OCI-LY7 (cell line): ENCODE measurements around the gene ERICH2. TPM values are rescaled to one million over a fixed set of nuclear protein-coding genes. Genes with fewer than 3 reads are reported as not detected.

Experiments
- BruUV-seq: library from RNA; stranded (reverse); fragments of 400-500 nt; replicated peaks from 2 replicates; lab custom pipeline; 2021; lab: Mats Ljungman, UMichigan
- CTCF ChIA-PET: fragments of 300-600 bp; sonication (Branson Sonifier 250); formaldehyde crosslinking; loops from one replicate; lab custom pipeline; 2022; ENCODE audit warnings: antibody characterized with exemption; ENCODE audit not compliant: unreplicated experiment; lab: Charles Lee
- POLR2A ChIA-PET: fragments of 300-600 bp; sonication (Branson Sonifier 250); formaldehyde crosslinking; loops from one replicate; lab custom pipeline; 2022; ENCODE audit warnings: antibody characterized with exemption; lab: Charles Lee
- DNase-seq: peaks from one replicate; pipeline ENCODE4 v3.0.0-alpha.2; 2015; ENCODE audit warnings: low spot score
- H2AFZ ChIP-seq: fragments of 200-600 bp; sonication (generic), shearing (Covaris generic); 2 replicates; pipeline ENCODE4 v1.6.1; 2014; ENCODE audit warnings: mild to moderate bottlenecking, antibody characterized with exemption, low read length, moderate library complexity
- H3K27ac ChIP-seq: fragments of 200-600 bp; sonication (generic); 2 replicates; pipeline ENCODE4 v1.5.1; 2014; ENCODE audit warnings: mixed run types, low read depth, mild to moderate bottlenecking, moderate library complexity, low read length, inconsistent platforms; ENCODE audit not compliant: poor library complexity, severe bottlenecking
- H3K36me3 ChIP-seq: fragments of 200-600 bp; sonication (generic); 2 replicates; pipeline ENCODE4 v1.6.1; 2014; ENCODE audit warnings: mild to moderate bottlenecking, antibody characterized with exemption, low read length, moderate library complexity, mixed read lengths; ENCODE audit not compliant: insufficient read depth
- H3K4me1 ChIP-seq: fragments of 200-600 bp; sonication (generic); 2 replicates; pipeline ENCODE4 v1.5.1; 2014; ENCODE audit warnings: mild to moderate bottlenecking, low read length; ENCODE audit not compliant: insufficient read depth, poor library complexity, severe bottlenecking
- H3K4me2 ChIP-seq: fragments of 200-600 bp; sonication (generic); 2 replicates; pipeline ENCODE4 v1.6.1; 2014; ENCODE audit warnings: mild to moderate bottlenecking, low read length
- H3K4me3 ChIP-seq: fragments of 200-600 bp; sonication (generic); 2 replicates; pipeline ENCODE4 v1.5.1; 2014; ENCODE audit warnings: mild to moderate bottlenecking, low read depth, low read length; ENCODE audit not compliant: poor library complexity, severe bottlenecking
- H3K79me2 ChIP-seq: fragments of 200-600 bp; sonication (generic); 2 replicates; pipeline ENCODE4 v1.6.1; 2016; ENCODE audit warnings: low read depth, mild to moderate bottlenecking, low read length, moderate library complexity, mixed read lengths; ENCODE audit not compliant: insufficient read depth
- H3K9me2 ChIP-seq: fragments of 200-600 bp; sonication (generic); 2 replicates; pipeline ENCODE4 v1.6.1; 2016; ENCODE audit warnings: mild to moderate bottlenecking, low read length, mixed read lengths; ENCODE audit not compliant: insufficient read depth
- H3K9me3 ChIP-seq: fragments of 200-600 bp; sonication (generic); 2 replicates; pipeline ENCODE4 v1.6.1; 2014; ENCODE audit warnings: mild to moderate bottlenecking, mixed run types, low read length, mixed read lengths
- H4K20me1 ChIP-seq: fragments of 200-600 bp; sonication (generic); 2 replicates; pipeline ENCODE4 v1.6.1; 2014; ENCODE audit warnings: mild to moderate bottlenecking, antibody characterized with exemption, low read length, moderate library complexity, mixed read lengths; ENCODE audit not compliant: insufficient read depth
- EZH2phosphoT487 ChIP-seq: fragments of 200-600 bp; sonication (generic); IDR thresholded peaks from 2 replicates; pipeline ENCODE4 v1.6.1; 2018; ENCODE audit warnings: low read depth, borderline replicate concordance, mild to moderate bottlenecking, mixed run types, antibody characterized with exemption, low read length, moderate library complexity, mixed read lengths
- intact Hi-C: fragments of 100-400 bp; cut with micrococcal nuclease; formaldehyde crosslinking; loops from one replicate; pipeline ENCODE4 v1.10.0; 2022; ENCODE audit not compliant: unreplicated experiment
- total RNA-seq, 2 experiments: library from RNA; depleted of rRNA in 1 of 2; stranded (reverse); fragments of >200 nt in 1 of 2; shearing (Covaris generic) in 1 of 2; gene quantifications; 2 replicates each; pipeline ENCODE4 v1.2.3, GENCODE V29; 2014 to 2022
- TF ChIP-seq, protein P1 (sequence below): fragments of 200-600 bp; sonication (generic); conservative IDR thresholded peaks from 2 replicates; pipeline ENCODE4 v1.5.1; 2014; ENCODE audit warnings: mild to moderate bottlenecking, antibody characterized with exemption, low read length, moderate library complexity, mixed read lengths

The ERICH2 gene
- total RNA-seq, 2 experiments from 2014 or later, result not detected

DNA sequence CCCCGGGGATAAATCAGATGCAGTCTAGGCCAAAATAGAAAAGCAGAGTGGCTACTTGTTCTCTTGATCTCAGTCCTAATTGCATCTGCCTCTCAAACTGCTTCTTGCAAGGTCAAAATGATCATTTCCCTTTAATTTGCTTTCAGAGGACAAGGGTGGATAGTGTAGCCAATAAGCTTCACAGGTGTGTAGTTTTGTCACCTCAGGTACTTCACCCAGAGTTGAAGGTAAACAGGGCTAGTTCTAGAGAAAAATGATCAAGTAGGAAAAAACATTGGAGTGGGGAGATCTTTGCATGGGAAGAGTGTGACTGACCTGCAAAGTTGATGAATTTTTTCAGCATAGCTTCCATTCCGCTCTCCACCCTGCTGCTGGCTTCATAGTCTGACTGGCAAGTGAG is 8.7 kb downstream of the ERICH2 start:
- ChIA-PET POLR2A (interaction anchor here (0.5 kb wide), 1 partner anchor 120 kb away, joined by 3 read pairs; no protein-coding TSS in a partner anchor), CTCF (no interaction called here)
- no peaks in the 10 kb centered on the region for H4K20me1 ChIP-seq
- DNase-seq, result no peak
- no peaks in the 10 kb centered on the region for H3K9me3 ChIP-seq
- H3K4me2 ChIP-seq, result no peak overlapping the region
- no peak overlapping the region for H2AFZ ChIP-seq
- no peak for TF ChIP-seq EZH2phosphoT487
- TF ChIP-seq, protein P1, sequence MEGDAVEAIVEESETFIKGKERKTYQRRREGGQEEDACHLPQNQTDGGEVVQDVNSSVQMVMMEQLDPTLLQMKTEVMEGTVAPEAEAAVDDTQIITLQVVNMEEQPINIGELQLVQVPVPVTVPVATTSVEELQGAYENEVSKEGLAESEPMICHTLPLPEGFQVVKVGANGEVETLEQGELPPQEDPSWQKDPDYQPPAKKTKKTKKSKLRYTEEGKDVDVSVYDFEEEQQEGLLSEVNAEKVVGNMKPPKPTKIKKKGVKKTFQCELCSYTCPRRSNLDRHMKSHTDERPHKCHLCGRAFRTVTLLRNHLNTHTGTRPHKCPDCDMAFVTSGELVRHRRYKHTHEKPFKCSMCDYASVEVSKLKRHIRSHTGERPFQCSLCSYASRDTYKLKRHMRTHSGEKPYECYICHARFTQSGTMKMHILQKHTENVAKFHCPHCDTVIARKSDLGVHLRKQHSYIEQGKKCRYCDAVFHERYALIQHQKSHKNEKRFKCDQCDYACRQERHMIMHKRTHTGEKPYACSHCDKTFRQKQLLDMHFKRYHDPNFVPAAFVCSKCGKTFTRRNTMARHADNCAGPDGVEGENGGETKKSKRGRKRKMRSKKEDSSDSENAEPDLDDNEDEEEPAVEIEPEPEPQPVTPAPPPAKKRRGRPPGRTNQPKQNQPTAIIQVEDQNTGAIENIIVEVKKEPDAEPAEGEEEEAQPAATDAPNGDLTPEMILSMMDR, result no peak
- no peaks in the 10 kb centered on the region for H3K9me2 ChIP-seq
- no peaks in the 10 kb centered on the region for H3K4me1 ChIP-seq
- BruUV-seq, result no TSS peak
- H3K36me3 ChIP-seq, result no peaks in the 10 kb centered on the region
- H3K4me3 ChIP-seq, result no peak overlapping the region
- intact Hi-C loops, result no loop called here
- no peaks in the 10 kb centered on the region for H3K79me2 ChIP-seq
- H3K27ac ChIP-seq, result no peak overlapping the region

DNA sequence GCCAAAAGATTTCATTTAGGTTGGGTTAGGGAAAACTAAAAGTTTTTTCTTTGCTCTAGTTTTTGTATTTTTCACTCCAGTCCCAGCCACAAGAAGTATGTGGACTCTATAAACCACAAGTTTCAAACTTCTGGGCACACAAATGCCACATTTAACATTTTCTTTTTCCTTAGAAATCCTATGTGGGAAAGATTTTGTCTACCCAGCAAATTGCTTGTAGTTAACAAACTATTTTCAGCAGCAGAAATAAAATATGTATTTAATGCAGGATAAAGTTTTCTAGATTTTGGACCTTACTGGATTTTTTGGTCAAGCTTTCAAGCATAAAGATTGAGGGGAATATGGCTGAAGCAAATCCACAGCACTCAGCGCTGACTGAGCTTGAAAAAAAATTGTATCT is 9.1 kb downstream of the ERICH2 start:
- DNase-seq, result no peak
- Histone ChIP-seq H3K4me2 (no peak overlapping the region), H4K20me1 (no peaks in the 10 kb centered on the region), H2AFZ (no peak overlapping the region), H3K36me3 (no peaks in the 10 kb centered on the region), H3K9me3 (no peaks in the 10 kb centered on the region), H3K27ac (no peak overlapping the region), H3K4me3 (no peak overlapping the region), H3K9me2 (no peaks in the 10 kb centered on the region), H3K4me1 (no peaks in the 10 kb centered on the region), H3K79me2 (no peaks in the 10 kb centered on the region)
- ChIA-PET POLR2A (interaction anchor here (0.5 to 0.8 kb wide), 3 partner anchors 11 to 1112 kb away, joined by 3 to 4 read pairs (median 3); no protein-coding TSS in a partner anchor), CTCF (no interaction called here)
- no TSS peak for BruUV-seq
- TF ChIP-seq, protein P1, result no peak
- no peak for TF ChIP-seq EZH2phosphoT487
- intact Hi-C loops, result no loop called here

DNA sequence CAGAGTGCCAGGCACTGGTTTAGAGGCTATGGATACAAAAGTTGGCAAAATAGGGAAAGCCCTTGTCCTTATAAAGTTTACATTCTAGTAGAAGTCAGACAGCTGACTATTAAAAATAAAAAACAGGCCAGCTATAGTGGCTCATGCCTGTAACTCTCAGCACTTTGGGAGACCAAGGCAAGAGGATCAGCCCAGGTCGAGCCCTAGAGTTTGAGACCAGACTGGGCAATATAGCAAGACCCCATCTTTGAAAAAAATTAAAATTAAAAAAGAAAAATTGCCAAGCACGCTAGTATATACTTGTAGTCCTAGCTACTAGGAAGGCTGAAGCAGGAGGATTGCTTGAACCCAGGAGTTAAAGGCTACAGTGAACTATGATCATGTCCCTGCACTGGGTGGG is 12.5 kb downstream of the ERICH2 start:
- BruUV-seq, result no TSS peak
- DNase-seq, result no peak
- TF ChIP-seq EZH2phosphoT487, result no peak
- TF ChIP-seq, protein P1, result no peak
- no peaks in the 10 kb centered on the region for H3K79me2 ChIP-seq
- intact Hi-C loops, result no loop called here
- CTCF ChIA-PET, result no interaction called here
- H3K9me3 ChIP-seq, result no peaks in the 10 kb centered on the region
- H3K27ac ChIP-seq, result no peak overlapping the region
- POLR2A ChIA-PET, result interaction anchor here (0.6 kb wide), 2 partner anchors 386 to 852 kb away, joined by 3 read pairs; no protein-coding TSS in a partner anchor
- H3K4me3 ChIP-seq, result no peak overlapping the region
- no peaks in the 10 kb centered on the region for H3K36me3 ChIP-seq
- H4K20me1 ChIP-seq, result no peaks in the 10 kb centered on the region
- H3K4me2 ChIP-seq, result no peak overlapping the region
- H2AFZ ChIP-seq, result no peak overlapping the region
- no peaks in the 10 kb centered on the region for H3K4me1 ChIP-seq
- no peaks in the 10 kb centered on the region for H3K9me2 ChIP-seq
